NT2/D1 (cell line): Measurements from ENCODE around the gene KRTAP4-12.

Experiments used
- YY1 ChIP-seq: IDR thresholded peaks from 2 replicates; pipeline ENCODE4 v1.6.1; 2011; ENCODE audit not compliant: insufficient read length, insufficient read depth
- ZNF274 ChIP-seq: IDR thresholded peaks from 2 replicates; pipeline ENCODE4 v1.6.1; 2011; ENCODE audit warnings: mild to moderate bottlenecking, low read depth, low read length

- TF ChIP-seq YY1 (no peak), ZNF274 (no peak)
Observed at GRCh38 chr17:41150026-41150425, 26.0 kb upstream of the KRTAP4-12 start.
